Measurements from ENCODE around the gene ZDHHC20. TPM values are rescaled to one million over a fixed set of nuclear protein-coding genes. Genes with fewer than 3 reads are reported as not detected.

ZDHHC20 gene
- total RNA-seq, 2 experiments from 2014 or later: 40.2 to 44.9 TPM

DNA sequence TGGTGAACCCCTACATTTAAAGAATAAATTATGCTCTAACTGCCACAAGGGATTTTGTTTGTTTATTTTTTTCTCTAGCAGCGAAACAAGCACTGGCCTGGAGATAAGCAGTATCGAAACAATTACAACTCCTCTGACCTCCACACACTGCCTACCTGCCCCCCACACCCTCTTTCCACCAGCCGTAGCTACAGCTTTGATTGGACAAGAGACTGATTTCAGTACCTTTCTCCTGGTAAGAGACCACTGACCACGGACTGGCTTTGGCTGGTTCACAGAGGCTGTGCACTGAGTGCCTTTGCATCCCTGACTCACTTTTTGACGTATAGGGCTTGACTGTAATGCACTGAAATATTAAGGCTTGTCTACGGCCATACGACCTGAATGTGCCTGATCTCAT, 7.4 kb upstream of the ZDHHC20 start:
- no peak for DNase-seq
- ChIA-PET POLR2A (no interaction called here), CTCF (no interaction called here)
- H3K27ac Mint-ChIP-seq: no peak overlapping the region
- no peak for ATAC-seq
- no peaks in the 10 kb centered on the region for H3K36me3 Mint-ChIP-seq (ENCODE audit: low read depth)
- H3K9me3 Mint-ChIP-seq (ENCODE audit: low read depth): peaks cover 3% of the 10 kb centered on the region
- no peak overlapping the region for H3K4me3 Mint-ChIP-seq
- H3K27me3 Mint-ChIP-seq: no peaks in the 10 kb centered on the region
- no peaks in the 10 kb centered on the region for H3K4me1 Mint-ChIP-seq
- intact Hi-C loops (cut with DNase I, micrococcal nuclease): no loop called here

- H3K4me1 Mint-ChIP-seq: no peaks in the 10 kb centered on the region
- no peaks in the 10 kb centered on the region for H3K36me3 Mint-ChIP-seq (ENCODE audit: low read depth)
- H3K27me3 Mint-ChIP-seq: no peaks in the 10 kb centered on the region
- H3K4me3 Mint-ChIP-seq: no peak overlapping the region
- ChIA-PET CTCF (interaction anchor here (1.1 to 1.7 kb wide), 2 partner anchors 11 to 32 kb away, joined by 3 to 4 read pairs; no protein-coding TSS in a partner anchor), POLR2A (no interaction called here)
- no peak overlapping the region for H3K27ac Mint-ChIP-seq
- ATAC-seq: no peak
- intact Hi-C loops (cut with DNase I, micrococcal nuclease): no loop called here
- peaks cover 1% of the 10 kb centered on the region for H3K9me3 Mint-ChIP-seq (ENCODE audit: low read depth)
- no peak for DNase-seq
These were observed 6.6 kb upstream of the ZDHHC20 start for GRCh38 chr13:21465710-21466160.

DNA sequence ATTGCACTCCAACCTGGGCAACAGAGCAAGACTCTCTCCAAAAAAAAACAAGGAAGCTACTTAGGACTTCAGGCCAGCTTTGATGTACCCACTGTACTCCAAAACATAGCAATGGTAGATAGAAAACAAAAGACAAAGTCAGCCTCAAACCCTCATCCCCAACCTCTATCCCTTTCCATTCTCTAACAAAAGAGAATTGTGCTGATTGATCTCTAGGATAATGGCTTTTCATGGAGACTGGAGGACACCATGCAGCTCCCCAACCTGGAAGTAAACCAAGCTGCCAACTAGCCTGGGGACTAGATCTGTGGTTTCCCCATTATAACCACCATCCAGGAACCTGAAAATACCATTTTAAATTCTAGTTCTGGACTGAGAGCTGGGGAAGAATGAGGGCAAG, 4.3 kb upstream of the ZDHHC20 start:
- intact Hi-C loops (cut with DNase I, micrococcal nuclease): no loop called here
- Mint-ChIP-seq H3K27me3 (no peaks in the 10 kb centered on the region), H3K36me3 (ENCODE audit: low read depth) (no peaks in the 10 kb centered on the region), H3K4me3 (no peak overlapping the region), H3K4me1 (no peaks in the 10 kb centered on the region), H3K27ac (no peak overlapping the region), H3K9me3 (ENCODE audit: low read depth) (no peaks in the 10 kb centered on the region)
- ATAC-seq: no peak
- POLR2A ChIA-PET: interaction anchor here (0.7 kb wide), 1 partner anchor 389 kb away, joined by 3 read pairs; no protein-coding TSS in a partner anchor
- no peak for DNase-seq
- CTCF ChIA-PET: interaction anchor here (0.6 kb wide), 1 partner anchor 216 kb away, joined by 3 read pairs; no protein-coding TSS in a partner anchor

DNA sequence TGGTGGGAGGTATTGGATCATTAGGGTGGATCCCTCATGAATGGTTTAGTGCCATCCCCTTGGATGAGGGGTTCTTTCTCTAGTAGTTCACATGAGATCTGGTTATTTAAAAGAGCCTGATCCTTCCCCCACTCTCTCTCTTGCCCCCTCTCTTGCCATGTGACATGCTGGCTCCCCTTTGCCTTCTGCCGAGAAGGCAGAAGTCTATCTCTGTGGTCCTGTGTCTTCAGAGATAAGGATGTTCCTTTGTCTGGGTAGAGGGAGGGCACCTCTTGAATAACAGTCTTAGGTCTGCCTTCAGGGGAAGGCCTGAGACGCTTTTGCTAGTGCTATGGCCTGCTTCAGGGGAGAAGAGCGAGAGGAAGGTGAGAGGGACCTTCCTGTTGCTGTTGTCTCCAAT, 2.0 kb upstream of the ZDHHC20 start:
- intact Hi-C loops (cut with DNase I, micrococcal nuclease): no loop called here
- Mint-ChIP-seq H3K27ac (no peak overlapping the region), H3K4me3 (no peak overlapping the region), H3K27me3 (no peaks in the 10 kb centered on the region), H3K9me3 (ENCODE audit: low read depth) (no peaks in the 10 kb centered on the region), H3K4me1 (peaks cover 14% of the 10 kb centered on the region), H3K36me3 (ENCODE audit: low read depth) (peaks cover 5% of the 10 kb centered on the region)
- ChIA-PET CTCF (interaction anchor here (1.3 to 2.9 kb wide), 2 partner anchors 16 to 164 kb away, joined by 5 to 11 read pairs; no protein-coding TSS in a partner anchor), POLR2A (no interaction called here)
- DNase-seq: no peak
- ATAC-seq: no peak

- peaks cover 2% of the 10 kb centered on the region for H3K9me3 Mint-ChIP-seq (ENCODE audit: low read depth)
- peak; percentile 44 for ATAC-seq
- ChIA-PET CTCF (interaction anchor here (0.7 to 2.9 kb wide), 5 partner anchors 16 to 161 kb away, joined by 3 to 11 read pairs (median 4); no protein-coding TSS in a partner anchor), POLR2A (interaction anchor here (1.0 to 1.4 kb wide), 2 partner anchors 145 to 282 kb away, joined by 3 to 4 read pairs; partner anchors contain the start of genes MICU2, MRPL57 and SKA3)
- peaks cover 26% of the 10 kb centered on the region for H3K4me1 Mint-ChIP-seq
- H3K4me3 Mint-ChIP-seq: peak overlapping the region; percentile 93
- H3K27me3 Mint-ChIP-seq: no peaks in the 10 kb centered on the region
- H3K27ac Mint-ChIP-seq: peak overlapping the region; percentile 87
- intact Hi-C loops (cut with DNase I, micrococcal nuclease): loop anchor here (1.0 to 5.0 kb wide), 7 partner anchors 22 to 1916 kb away; partner anchors contain the start of genes IFT88 (in 1 of the 2) and XPO4 (in 1 of the 2)
- peaks cover 18% of the 10 kb centered on the region for H3K36me3 Mint-ChIP-seq (ENCODE audit: low read depth)
- peak; percentile 75 for DNase-seq
These were observed 671 bp downstream of the ZDHHC20 start for GRCh38 chr13:21458451-21458812.

DNA sequence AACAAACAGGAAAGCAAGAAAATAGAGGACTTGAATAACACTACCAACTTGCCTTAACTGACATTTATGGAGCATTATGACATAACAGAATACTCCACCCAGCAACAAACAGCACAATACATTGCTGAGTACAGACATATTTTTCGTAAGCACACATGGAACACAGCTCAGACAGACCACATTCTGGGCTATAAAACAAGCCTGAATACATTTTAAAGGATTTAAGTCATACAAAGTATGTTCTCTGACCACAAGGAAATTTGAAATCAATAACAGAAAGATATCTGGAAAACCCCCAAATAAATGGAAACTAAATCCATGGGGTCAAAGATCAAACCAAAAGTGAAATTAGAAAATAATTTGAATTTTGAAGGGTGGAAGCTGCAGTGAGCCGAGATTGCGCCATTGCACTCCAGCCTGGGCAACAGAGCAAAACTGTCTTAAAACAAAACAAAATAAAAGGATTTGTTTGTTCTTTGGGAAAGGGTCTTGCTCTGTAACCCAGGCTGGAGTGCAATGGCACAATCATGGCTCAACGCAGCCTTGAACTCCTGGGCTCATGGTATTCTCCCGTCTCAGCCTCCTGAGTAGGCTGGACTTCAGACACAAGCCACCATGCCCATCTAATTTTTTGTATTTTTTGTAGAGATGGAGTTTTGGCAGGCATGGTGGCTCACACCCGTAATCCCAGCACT, 5.6 kb downstream of the ZDHHC20 start:
- ATAC-seq (no peak), DNase-seq (no peak)
- ChIA-PET POLR2A (no interaction called here), CTCF (interaction anchor here (1.0 kb wide), 1 partner anchor 31 kb away, joined by 5 read pairs; no protein-coding TSS in a partner anchor)
- Mint-ChIP-seq H3K27ac (no peak overlapping the region), H3K27me3 (no peaks in the 10 kb centered on the region), H3K4me3 (no peak overlapping the region), H3K36me3 (ENCODE audit: low read depth) (peaks cover 33% of the 10 kb centered on the region), H3K9me3 (ENCODE audit: low read depth) (peaks cover 11% of the 10 kb centered on the region), H3K4me1 (peaks cover 43% of the 10 kb centered on the region)
- intact Hi-C loops (cut with DNase I, micrococcal nuclease): no loop called here

- peaks cover 34% of the 10 kb centered on the region for H3K36me3 Mint-ChIP-seq (ENCODE audit: low read depth)
- H3K27me3 Mint-ChIP-seq: no peaks in the 10 kb centered on the region
- peaks cover 36% of the 10 kb centered on the region for H3K4me1 Mint-ChIP-seq
- intact Hi-C loops (cut with DNase I, micrococcal nuclease): no loop called here
- ATAC-seq (no peak), DNase-seq (no peak)
- CTCF ChIA-PET: no interaction called here
- no peak overlapping the region for H3K27ac Mint-ChIP-seq
- POLR2A ChIA-PET: interaction anchor here (0.7 kb wide), 1 partner anchor 1927 kb away, joined by 3 read pairs; no protein-coding TSS in a partner anchor
- peaks cover 11% of the 10 kb centered on the region for H3K9me3 Mint-ChIP-seq (ENCODE audit: low read depth)
- no peak overlapping the region for H3K4me3 Mint-ChIP-seq
These were observed 8.2 kb downstream of the ZDHHC20 start for GRCh38 chr13:21450936-21451335.

GRCh38 chr13:21446656-21447055, 12.4 kb downstream of the ZDHHC20 start:
- peaks cover 28% of the 10 kb centered on the region for H3K4me1 Mint-ChIP-seq
- CTCF ChIA-PET: interaction anchor here (0.7 kb wide), 1 partner anchor 315 kb away, joined by 4 read pairs; no protein-coding TSS in a partner anchor
- no peaks in the 10 kb centered on the region for H3K9me3 Mint-ChIP-seq (ENCODE audit: low read depth)
- intact Hi-C loops (cut with DNase I, micrococcal nuclease): no loop called here
- H3K27ac Mint-ChIP-seq: no peak overlapping the region
- H3K27me3 Mint-ChIP-seq: no peaks in the 10 kb centered on the region
- H3K4me3 Mint-ChIP-seq: no peak overlapping the region
- DNase-seq (no peak), ATAC-seq (no peak)
- POLR2A ChIA-PET: interaction anchor here (0.5 kb wide), 1 partner anchor 229 kb away, joined by 4 read pairs; no protein-coding TSS in a partner anchor
- peaks cover 15% of the 10 kb centered on the region for H3K36me3 Mint-ChIP-seq (ENCODE audit: low read depth)

- peaks cover 16% of the 10 kb centered on the region for H3K36me3 Mint-ChIP-seq (ENCODE audit: low read depth)
- CTCF ChIA-PET: interaction anchor here (0.6 to 2.4 kb wide), 4 partner anchors 28 to 400 kb away, joined by 3 to 6 read pairs (median 4); no protein-coding TSS in a partner anchor
- H3K9me3 Mint-ChIP-seq (ENCODE audit: low read depth): no peaks in the 10 kb centered on the region
- intact Hi-C loops (cut with DNase I, micrococcal nuclease): no loop called here
- no peak for DNase-seq
- H3K27me3 Mint-ChIP-seq: no peaks in the 10 kb centered on the region
- POLR2A ChIA-PET: no interaction called here
- no peak for ATAC-seq
- no peak overlapping the region for H3K27ac Mint-ChIP-seq
- H3K4me3 Mint-ChIP-seq: no peak overlapping the region
- H3K4me1 Mint-ChIP-seq: peaks cover 29% of the 10 kb centered on the region
These were observed 13.3 kb downstream of the ZDHHC20 start for GRCh38 chr13:21445759-21446158.

- H3K27ac Mint-ChIP-seq: no peak overlapping the region
- POLR2A ChIA-PET: no interaction called here
- no peak overlapping the region for H3K4me3 Mint-ChIP-seq
- peaks cover 24% of the 10 kb centered on the region for H3K36me3 Mint-ChIP-seq (ENCODE audit: low read depth)
- peaks cover 5% of the 10 kb centered on the region for H3K9me3 Mint-ChIP-seq (ENCODE audit: low read depth)
- CTCF ChIA-PET: interaction anchor here (2.4 kb wide), 1 partner anchor 34 kb away, joined by 6 read pairs; no protein-coding TSS in a partner anchor
- DNase-seq (no peak), ATAC-seq (no peak)
- peaks cover 34% of the 10 kb centered on the region for H3K4me1 Mint-ChIP-seq
- intact Hi-C loops (cut with DNase I, micrococcal nuclease): no loop called here
- H3K27me3 Mint-ChIP-seq: no peaks in the 10 kb centered on the region
These were observed 15.9 kb downstream of the ZDHHC20 start for GRCh38 chr13:21443171-21443570.

GRCh38 chr13:21436582-21436981, 22.5 kb downstream of the ZDHHC20 start:
- ATAC-seq: peak; percentile 28
- POLR2A ChIA-PET: no interaction called here

More at GRCh38 chr13:21436582-21436981, 22.5 kb downstream of the ZDHHC20 start:
- Mint-ChIP-seq H3K27ac (peak overlapping the region; percentile 29), H3K4me1 (peaks cover 37% of the 10 kb centered on the region), H3K36me3 (ENCODE audit: low read depth) (peaks cover 32% of the 10 kb centered on the region), H3K9me3 (ENCODE audit: low read depth) (peaks cover 13% of the 10 kb centered on the region), H3K4me3 (no peak overlapping the region), H3K27me3 (no peaks in the 10 kb centered on the region)
- no peak for DNase-seq
- CTCF ChIA-PET: interaction anchor here (0.7 kb wide), 1 partner anchor 1480 kb away, joined by 3 read pairs; no protein-coding TSS in a partner anchor
- intact Hi-C loops (cut with DNase I, micrococcal nuclease): loop anchor here in 1 of 2 experiments (2.0 kb wide), 1 partner anchor 22 kb away; the partner anchor contains the start of gene ZDHHC20
